D721Med (cell line): ENCODE data around the gene AIFM1.

Experiments used
- DNase-seq: peaks from one replicate; pipeline ENCODE4 v3.0.0; 2011; ENCODE audit warnings: low spot score; ENCODE audit not compliant: insufficient read length
- FAIRE-seq: peaks from 2 replicates; lab custom pipeline; 2011; peaks lifted over from hg19 to GRCh38; lab: Jason Lieb, UNC
- CTCF ChIP-seq: IDR thresholded peaks from 2 replicates; pipeline ENCODE4 v1.5.1; 2012; ENCODE audit warnings: mild to moderate bottlenecking, control low read depth; ENCODE audit not compliant: insufficient read depth; ENCODE audit errors: missing control alignments

Gene AIFM1

GRCh38 chrX:130111220-130112154 is 54.2 kb downstream of the AIFM1 start:
- no peak for TF ChIP-seq CTCF
- FAIRE-seq, result no peak
- DNase-seq, result no peak

- DNase-seq (peak; percentile 43), FAIRE-seq (no peak)
- TF ChIP-seq CTCF, result no peak
Observed at GRCh38 chrX:130110379-130111219, 55.0 kb downstream of the AIFM1 start, which contains the start of gene ELF4. TSS of gene ELF4 (minus strand) at chrX:130110497. CDS start at chrX:130081330, 29,167 bp downstream.

- TF ChIP-seq CTCF, result no peak
- no peak for DNase-seq
- FAIRE-seq, result no peak
Observed at GRCh38 chrX:130109429-130110378, 55.9 kb downstream of the AIFM1 start.

GRCh38 chrX:130108647-130109428 is 56.8 kb downstream of the AIFM1 start:
- no peak for DNase-seq
- no peak for TF ChIP-seq CTCF
- FAIRE-seq, result no peak

- DNase-seq (no peak), FAIRE-seq (no peak)
- no peak for TF ChIP-seq CTCF
Observed at GRCh38 chrX:130106071-130106470, 59.6 kb downstream of the AIFM1 start.

- no peak for TF ChIP-seq CTCF
- FAIRE-seq (no peak), DNase-seq (no peak)
Observed at GRCh38 chrX:130105244-130105643, 60.4 kb downstream of the AIFM1 start.
